ENCODE measurements around the gene CIAO2B.
"Not testable (repeated sequence)": the region's sequence is repeated elsewhere in the genome, so short reads cannot be mapped to it uniquely, and the experiment has no call there.

CIAO2B gene

DNA sequence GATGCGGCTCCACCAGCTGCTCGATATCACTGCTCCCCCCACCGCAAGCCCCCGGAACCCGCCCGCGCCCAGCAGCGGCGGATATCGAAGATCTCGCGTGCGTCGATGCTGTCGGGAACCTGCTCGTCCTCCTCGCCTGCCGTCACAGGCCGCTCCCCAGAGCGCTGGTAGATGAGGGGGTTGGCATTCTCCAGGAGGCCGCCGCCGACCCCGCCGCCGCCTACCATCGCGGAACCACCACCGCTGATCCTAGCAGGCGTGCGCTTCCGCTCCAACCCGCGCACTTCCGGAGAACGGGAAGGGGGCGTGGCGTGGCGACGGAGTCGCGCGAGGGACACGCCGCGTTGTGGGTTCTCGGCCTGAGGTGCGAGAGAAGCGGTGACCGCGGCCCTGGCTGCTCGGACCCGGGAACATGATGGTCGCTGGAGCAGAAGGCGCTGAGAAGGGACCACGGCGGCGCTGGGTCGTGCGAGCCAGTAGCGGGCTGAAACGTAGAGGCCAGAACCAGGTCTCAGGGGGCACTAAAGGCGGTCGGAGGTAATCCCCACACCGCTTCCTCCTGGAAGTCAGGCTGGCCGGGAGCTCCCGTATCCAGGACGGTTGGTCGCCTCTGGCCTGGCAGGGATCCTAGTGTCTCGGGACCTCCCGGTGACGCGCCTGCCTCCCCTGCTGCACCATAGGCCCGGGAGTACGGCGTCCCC is at the start of gene CIAO2B:
Gene CIAO2B, minus strand, starts transcription at position 265 of the 701 bp plus-strand sequence. Its CDS starts 38 bp downstream, at position 227.
- peak; percentile 91 for DNase-seq

DNA sequence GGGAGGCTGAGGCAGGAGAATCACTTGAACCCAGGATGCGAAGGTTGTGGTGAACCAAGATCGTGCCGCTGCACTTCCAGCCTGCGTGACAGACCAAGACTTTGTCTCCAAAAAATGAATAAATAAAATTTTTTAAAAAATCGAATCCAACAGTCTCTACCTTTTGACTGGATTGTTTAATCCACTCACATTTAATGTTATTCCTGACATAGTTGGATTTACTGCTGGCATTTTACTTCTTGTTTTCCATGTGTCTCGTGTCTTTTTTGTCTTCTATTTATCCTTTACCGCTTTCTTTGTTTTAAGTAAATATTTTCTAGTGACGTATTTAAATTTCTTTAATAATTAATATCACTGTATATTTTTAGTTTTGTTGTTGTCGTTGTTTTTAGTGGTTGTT is 48.8 kb upstream of the CIAO2B start:
- no peak for DNase-seq

DNA sequence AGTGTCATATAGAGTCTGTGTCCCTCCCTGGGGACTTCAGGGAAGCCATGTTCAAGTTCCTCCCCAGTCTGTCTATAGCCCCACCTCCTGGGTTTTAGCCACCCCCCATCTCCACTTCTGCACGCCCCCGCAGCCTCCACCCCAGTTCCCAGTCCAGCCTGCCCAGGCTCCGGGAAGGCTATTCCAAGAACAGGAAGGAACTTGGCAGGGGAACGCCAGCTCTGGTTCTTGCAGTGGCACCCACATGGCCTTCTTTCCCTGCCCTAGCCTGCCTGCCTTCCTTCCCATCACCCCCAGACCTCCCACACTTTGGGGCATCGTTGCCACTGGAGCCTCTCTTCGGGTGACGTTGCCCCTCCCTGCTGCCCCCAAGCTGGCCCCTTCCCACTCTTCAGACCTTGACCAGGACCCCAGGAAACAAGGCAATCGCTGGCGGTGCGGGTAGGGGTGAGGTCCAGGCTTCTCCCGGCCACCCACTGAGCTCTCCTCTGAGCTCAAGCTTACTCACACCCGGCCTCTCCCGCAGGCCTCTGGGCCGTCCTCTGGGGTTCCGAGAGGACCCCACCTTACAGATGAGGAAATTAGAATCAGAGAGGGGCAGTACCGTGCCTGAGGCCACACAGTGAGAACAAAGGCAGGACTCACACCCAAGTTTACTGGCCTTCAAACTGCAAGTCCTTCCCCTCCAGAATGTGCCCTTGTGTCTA is 45.0 kb upstream of the CIAO2B start:
- DNase-seq = no peak

DNA sequence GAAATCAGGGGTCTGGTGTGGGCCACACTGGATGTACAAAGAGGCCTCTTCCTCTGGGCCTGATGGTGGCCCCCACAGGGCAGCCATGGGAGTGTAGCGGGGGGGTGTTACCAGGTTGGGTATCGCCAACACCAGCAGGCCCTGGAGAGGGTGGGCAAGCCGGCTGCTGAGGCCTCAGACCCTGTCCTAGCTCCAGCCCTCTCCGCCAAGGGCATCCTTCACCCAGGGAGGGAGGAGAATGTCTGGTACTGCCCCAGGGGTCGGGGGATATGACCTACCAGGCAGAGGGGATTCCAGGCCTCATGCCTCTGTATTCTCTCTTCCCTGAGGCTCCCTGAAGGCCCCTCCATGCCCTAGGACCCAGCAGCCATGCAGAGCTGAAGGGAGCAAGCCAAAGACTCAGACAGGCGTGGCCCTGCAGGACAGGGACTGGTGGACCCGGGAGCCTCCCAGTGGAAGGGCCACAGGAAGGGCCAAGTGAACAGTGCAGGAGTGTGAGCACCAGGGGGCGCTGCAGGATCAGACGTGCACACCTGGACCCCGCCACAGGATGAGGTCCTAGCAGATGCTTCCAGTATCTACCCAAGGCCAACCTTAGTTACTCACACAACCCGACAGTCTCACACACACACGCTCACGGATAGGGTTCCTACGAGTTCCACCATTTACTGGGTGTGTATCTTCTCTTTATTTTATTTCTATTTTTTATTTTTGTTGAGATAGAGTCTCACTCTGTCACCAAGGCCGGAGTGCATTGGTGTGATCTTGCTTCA is 43.3 kb upstream of the CIAO2B start:
- peak; percentile 94 for DNase-seq

DNA sequence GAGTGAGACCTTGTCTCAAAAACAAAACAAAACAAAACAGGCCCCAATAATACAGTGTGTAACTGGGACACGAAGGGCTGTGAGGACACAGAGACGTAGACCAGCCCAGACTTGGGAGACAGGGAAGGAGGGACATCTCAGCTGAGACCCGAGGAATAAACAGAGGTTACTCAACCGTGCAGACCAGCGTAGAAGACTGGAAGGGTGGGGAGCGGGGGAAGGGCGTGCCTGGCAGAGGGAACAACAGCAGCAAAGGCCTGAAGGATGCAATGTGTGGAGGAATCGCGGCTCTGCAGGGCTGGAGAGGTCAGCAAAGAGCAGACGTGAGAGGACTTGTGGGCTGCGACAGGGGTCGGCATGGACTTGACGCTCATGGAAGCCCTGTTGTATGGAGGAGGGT is 42.5 kb upstream of the CIAO2B start:
- no peak for DNase-seq

DNA sequence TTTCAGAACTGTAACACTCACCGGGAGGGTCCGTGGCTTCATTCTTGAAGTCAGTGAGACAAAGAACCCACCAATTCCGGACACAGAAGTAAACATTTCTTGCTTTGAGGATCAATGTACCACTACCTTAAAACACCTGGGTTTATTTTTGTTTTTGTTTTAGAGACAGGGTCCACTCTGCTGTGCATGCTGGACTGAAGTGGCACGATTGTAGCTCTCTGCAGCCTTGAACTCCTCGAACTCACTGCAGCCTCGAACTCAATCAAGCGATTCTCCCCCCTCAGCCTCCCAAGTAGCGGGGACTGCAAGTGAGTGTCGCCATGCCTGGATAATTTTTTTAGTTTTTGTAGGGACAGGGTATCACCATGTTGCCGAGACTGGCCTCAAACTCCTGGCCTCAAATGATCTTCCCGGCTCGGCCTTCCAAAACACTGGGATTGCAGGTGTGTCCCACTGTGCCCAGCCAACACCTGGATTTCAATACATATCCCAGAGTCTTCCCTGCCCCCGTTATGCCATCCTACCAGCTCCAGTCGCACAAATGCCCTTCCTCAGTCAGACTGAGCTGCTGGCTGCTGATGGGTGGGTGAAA is 41.2 kb upstream of the CIAO2B start:
- DNase-seq = no peak

DNA sequence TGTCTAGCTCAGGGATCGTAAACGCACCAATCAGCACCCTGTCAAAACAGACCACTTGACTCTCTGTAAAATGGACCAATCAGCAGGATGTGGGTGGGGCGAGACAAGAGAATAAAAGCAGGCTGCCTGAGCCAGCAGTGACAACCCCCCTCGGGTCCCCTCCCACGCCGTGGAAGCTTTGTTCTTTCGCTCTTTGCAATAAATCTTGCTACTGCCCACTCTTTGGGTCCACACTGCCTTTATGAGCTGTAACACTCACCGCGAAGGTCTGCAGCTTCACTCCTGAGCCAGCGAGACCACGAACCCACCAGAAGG is 40.7 kb upstream of the CIAO2B start:
- not testable (repeated sequence) for DNase-seq

DNA sequence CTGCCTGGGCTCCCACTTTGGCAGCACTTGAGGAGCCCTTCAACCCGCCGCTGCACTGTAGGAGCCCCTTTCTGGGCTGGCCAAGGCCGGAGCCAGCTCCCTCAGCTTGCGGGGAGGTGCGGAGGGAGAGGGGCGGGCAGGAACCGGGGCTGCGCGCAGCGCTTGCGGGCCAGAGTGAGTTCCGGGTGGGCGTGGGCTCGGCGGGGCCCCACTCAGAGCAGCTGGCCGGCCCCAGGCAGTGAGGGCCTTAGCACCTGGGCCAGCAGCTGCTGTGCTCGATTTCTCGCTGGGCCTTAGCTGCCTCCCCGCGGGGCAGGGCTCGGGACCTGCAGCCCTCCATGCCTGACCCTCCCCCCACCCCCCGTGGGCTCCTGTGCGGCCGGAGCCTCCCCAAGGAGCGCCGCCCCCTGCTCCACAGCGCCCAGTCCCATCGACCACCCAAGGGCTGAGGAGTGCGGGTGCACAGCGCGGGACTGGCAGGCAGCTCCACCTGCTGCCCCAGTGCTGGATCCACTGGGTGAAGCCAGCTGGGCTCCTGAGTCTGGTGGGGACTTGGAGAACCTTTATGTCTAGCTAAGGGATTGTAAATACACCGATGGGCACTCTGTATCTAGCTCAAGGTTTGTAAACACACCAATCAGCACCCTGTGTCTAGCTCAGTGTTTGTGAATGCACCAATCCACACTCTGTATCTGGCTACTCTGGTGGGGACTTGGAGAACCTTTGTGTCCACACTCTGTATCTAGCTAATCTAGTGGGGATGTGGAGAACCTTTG is 40.1 kb upstream of the CIAO2B start:
- DNase-seq = not testable (repeated sequence)

DNA sequence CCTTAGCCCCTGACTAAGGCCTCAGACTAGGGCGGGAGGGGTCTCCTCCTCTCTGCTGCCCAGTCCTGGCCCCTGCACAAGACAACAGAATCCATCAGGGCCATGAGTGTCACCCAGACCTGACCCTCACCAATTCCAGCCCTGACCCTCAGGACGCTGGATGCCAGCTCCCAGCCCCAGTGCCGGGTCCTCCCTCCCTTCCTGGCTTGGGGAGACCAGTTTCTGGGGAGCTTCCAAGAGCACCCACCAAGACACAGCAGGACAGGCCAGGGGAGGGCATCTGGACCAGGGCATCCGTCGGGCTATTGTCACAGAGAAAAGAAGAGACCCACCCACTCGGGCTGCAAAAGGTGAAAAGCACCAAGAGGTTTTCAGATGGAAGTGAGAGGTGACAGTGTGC is 39.5 kb upstream of the CIAO2B start:
- no peak for DNase-seq

DNA sequence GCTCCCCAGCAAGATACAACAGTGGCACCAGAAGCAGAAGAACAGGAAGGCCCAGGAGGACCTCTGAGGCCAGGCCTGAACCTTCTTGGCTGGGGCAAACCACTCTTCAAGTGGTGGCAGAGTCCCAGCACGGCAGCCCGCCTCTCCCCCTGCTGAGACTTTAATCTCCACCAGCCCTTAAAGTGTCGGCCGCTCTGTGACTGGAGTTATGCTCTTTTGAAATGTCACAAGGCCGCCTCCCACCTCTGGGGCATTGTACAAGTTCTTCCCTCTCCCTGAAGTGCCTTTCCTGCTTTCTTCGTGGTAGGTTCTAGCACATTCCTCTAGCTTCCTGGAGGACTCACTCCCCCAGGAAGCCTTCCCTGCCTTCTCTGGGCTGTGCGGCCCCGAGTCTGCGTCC is 38.8 kb upstream of the CIAO2B start:
- no peak for DNase-seq

DNA sequence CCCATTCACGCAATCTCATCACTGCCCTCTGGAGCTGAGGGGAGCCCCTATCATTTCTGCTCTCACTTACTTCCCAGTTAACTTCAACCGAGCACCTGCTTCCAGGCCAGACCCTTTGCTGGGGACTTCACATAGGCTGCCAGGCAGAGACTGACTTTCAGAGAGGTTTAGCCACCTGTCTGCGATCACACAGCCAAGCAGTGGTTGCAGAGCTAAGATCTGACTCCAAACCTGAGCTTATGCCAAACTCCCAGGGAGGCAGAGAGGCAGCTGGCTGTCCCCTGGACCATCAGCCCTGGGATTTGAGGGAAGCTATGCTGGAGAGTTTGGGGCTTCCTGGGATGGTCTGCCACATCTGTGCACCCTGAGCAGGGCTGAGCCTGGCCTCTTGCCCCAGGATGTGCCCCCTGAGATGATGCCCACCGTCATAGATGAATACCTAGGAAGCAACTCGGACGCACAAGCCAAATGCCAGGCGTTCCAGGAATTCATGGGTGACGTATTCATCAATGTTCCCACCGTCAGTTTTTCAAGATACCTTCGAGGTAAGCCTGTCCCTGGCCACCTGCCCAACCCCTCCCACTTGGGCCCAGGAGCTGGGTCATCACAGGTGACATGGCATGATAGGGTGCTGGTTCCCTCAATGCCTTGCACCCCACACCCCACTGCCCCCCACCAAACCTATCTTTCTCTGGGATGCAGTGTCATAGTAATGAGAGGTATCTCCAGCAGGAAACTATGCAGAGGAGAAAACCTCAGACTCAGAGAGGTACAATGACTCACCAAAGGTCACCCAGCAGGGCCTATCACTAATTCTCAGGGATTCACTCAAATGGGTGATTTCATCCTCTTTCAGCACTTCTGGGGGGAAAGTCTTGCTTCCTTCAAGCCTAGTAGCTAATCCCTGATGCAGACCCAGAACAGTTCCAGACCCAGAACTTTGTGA is 36.8 kb upstream of the CIAO2B start:
- DNase-seq = no peak

DNA sequence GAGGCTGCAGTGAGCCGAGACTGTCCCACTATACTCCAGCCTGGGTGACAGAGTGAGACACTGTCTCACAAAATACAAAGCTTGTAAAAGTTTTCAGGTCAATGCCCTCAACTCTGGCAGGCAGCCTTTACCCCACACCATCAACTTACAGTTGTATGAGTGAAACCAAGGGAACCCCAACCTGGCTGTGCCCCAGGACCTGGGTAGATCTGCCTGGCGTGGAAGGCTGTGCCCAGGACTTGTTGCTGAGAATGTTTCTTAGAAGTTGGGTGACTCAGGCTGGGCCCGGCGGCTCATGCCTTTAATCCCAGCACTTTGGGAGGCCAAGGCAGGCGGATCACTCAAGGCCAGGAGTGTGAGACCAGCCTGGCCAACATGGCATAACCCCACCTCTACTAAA is 34.6 kb upstream of the CIAO2B start:
- no peak for DNase-seq

DNA sequence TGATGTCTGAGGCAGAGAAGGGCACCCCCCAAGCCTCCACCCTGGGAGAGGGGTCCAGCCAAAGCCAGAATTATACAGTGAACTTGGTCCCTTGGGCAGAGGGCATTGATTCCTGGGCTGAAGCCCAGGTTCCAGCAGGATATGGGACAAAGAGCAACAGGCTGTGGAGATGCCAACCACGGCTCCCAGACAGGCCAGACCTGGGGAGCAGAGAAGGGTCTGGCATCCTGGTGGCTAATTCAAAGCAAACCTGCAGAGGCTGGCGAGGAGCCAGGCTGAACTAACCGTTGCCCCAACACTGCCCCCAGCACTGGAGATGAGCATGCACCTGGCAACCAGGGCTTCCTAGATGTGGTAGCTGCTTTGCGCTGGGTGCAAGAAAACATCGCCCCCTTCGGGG is 29.8 kb upstream of the CIAO2B start:
- DNase-seq = no peak

DNA sequence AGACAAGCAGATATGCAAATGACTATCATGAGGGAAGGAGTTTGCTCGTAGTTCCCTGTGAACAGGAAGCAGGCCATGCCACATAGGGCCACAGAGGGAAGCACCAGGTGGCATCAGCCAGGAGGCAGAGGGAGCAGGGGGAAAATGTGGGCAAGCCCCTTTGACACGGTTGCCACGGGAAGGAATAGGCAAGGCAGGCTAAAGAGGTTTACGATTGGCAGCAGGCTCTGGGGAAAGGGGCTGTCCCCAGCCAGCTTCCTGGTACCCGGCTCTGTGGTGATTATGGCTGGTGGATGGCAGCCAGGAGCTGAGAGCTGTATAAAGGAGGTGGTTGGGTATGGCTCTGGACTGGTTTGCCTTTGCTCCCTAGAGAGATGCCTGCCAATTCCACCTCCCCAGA is 27.7 kb upstream of the CIAO2B start:
- no peak for DNase-seq

DNA sequence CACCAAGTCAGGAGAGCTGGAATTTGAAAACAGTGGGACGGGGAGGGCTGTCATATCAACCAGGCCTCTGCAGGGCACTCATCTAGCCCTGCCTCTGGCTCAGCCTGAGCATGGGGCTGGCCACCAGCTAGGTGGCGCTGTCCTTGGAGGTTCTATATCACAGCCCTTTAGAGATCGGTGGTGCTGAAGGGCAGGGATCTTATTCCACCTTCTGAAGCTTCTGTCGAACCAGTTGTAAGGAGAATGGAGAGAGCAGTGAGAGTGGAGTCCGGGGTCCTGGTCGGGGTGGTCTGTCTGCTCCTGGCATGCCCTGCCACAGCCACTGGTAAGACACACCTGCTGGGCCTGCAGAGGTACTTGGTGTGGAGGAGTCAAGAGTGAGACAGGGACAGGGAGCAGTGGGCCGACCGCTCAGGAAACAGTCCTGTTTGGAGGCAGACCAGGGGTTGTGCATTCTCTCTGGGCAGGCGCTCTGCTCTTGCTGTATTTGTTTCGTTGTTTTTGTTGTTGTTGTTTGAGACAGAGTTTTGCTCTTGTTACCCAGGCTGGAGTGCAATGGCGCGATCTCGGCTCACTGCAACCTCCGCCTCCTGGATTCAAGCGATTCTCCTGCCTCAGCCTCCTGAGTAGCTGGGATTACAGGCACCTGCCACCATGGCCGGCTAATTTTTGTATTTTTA is 27.0 kb upstream of the CIAO2B start, which contains the start of gene CES3:
Gene CES3, plus strand, starts transcription at position 202 of the 680 bp plus-strand sequence. Its CDS starts 42 bp downstream, at position 244.
- DNase-seq = peak; percentile 93

DNA sequence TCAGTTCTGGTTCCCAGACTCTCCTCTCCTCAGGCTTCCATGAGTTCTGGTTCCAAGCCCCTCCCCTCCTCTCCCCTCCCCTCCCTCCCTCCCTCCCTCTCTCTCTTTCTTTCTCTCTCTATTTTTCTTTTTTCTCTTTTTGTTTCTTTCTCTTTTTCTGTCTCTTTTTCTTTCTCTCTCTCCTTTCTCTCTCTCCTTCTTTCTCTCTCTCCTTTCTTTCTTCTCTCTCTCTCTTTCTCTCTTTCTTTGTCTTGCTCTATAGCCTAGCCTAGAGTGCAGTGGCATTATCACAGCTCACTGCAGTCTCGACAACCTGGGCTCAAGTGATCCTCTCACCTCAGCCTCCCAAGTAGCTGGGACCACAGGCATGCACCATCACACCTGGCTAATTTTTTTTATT is 26.1 kb upstream of the CIAO2B start:
- DNase-seq = no peak

DNA sequence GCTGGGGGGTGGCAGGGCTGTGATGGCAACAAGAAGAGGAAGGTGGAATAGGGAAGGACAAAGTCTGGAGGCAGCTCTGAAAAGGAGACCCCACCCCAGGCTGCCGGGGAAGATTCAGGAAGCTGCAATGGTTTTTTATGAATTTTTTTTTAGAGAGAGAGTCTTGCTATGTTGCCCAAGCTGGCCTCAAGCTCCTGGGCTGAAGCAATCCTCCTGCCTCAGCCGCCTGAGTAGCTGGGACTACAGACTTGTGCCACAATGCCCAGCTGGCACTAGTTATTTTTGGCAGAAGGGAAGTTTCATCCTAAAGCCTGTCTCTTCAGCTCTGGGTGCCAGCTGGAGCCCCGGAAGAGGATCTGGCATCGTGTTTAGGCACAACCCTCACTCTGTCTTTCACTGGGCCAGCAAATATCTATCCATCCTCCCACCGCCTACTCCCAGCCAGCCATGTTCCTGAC is 25.5 kb upstream of the CIAO2B start:
- DNase-seq = no peak

DNA sequence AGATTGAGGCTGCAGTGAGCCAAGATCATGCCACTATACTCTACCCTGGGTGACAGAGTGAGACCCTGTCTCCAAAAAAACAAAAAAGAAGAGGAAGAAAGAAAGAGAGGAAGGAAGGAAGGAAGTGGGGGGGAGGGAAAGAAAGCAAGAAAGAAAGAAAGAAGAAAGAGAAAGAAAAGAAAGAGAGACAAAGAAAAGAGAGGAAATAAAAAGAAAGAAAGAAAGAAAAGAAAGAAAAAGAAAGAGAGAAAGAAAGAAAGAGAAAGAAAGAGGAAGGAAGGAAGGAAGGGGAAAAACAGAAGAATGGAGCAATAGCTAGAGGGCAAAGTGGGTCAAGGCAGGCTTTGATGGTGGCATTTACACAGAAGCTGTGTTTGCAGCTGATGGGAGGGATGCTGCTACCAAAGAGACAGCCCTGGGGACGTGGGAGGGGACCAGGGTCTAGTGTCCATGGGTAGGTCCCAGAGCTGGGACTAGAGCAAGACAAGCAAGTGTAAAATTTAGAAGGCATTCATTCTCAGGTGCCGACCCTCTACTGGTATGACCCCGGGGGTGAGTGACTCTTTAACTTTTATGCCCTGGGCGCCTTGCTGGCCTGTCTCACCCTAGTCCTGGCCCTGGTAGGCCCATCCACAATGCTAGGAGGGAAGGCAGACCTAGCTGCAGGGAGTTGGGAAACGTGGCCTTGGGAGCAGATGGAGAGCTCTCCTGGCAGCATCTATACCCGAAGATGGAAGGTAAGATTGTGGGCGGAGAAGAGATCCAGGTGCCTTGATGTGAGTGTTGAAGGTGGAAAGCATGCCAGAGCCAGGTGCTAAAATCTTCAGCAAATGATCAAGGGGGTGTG is 24.9 kb upstream of the CIAO2B start:
- no peak for DNase-seq

DNA sequence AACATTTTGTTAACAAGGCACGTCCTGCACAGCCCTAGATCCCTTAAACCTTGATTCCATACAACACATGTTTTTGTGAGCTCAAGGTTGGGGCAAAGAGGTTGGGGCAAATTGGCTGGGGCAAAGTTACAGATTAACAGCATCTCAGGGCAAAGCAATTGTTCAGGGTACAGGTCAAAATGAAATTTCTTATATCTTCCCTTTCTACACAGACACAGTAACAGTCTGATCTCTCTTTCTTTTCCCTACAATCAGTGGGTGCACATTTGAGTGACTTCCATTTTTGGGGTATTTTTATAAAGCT is 21.9 kb upstream of the CIAO2B start:
- not testable (repeated sequence) for DNase-seq

Measured in islet precursor cell (in vitro differentiated cells).